HG02642 (cell line): ENCODE measurements around the gene PSMB11.
A peak's percentile ranks its signal among the peaks of the same experiment; 100 is the strongest.

Experiments used
- ATAC-seq: cut with Tn5 transposase; IDR thresholded peaks from one replicate; pipeline ENCODE4 v1.9.1; 2021; ENCODE audit warnings: mild to moderate bottlenecking; ENCODE audit not compliant: unreplicated experiment, poor library complexity

Gene PSMB11

DNA sequence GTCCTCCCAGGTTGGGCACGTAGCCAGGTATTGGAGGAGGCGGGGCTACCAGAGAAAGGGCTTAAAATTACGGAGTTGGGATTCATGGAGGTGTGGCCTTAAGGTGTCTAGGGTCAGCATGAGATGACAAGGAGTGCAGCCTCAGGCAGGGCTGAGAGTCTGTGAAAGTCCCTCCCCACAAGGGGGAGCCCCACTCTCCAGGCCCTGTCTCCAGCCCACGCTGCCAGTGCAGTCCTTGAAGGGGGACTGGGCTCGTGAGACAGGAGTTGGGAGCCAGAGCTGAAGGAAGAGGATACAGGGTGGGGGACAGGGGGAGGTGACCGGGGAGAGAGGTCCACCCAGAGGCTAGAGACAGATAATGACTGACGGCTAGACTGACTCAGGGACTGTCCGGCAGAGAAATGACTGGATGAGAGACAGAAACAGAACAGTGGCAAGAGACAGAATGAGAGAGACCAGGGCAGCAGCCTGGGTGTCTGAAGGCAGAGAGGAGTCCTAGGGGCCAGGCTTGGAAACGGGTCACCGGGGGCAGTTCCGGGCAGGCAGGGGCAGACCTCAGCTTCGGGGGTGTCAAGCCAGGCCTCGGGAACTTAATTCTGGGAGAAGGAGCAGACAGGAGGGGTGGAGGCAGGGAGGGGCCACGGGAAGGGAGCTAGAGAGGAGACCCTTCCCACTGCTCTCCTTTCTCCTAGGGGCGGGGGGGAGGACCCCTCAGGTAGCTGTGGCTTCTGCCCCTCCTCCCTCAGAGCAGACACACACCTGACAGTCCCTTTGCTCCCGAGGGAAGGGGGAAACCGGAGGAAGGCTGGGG, 14.3 kb downstream of the PSMB11 start:
- ATAC-seq = peak; percentile 63

GRCh38 chr14:23056956-23057756, 15.1 kb downstream of the PSMB11 start, which contains the start of gene CDH24:
Gene CDH24 (minus strand): TSS chr14:23057520. CDS start chr14:23055733, 1,787 bp downstream.
- ATAC-seq = peak; percentile 49

- peak; percentile 69 for ATAC-seq
Measured at GRCh38 chr14:23057757-23058653, 16.0 kb downstream of the PSMB11 start.

- ATAC-seq = no peak
Measured at GRCh38 chr14:23058654-23059504, 16.9 kb downstream of the PSMB11 start.

DNA sequence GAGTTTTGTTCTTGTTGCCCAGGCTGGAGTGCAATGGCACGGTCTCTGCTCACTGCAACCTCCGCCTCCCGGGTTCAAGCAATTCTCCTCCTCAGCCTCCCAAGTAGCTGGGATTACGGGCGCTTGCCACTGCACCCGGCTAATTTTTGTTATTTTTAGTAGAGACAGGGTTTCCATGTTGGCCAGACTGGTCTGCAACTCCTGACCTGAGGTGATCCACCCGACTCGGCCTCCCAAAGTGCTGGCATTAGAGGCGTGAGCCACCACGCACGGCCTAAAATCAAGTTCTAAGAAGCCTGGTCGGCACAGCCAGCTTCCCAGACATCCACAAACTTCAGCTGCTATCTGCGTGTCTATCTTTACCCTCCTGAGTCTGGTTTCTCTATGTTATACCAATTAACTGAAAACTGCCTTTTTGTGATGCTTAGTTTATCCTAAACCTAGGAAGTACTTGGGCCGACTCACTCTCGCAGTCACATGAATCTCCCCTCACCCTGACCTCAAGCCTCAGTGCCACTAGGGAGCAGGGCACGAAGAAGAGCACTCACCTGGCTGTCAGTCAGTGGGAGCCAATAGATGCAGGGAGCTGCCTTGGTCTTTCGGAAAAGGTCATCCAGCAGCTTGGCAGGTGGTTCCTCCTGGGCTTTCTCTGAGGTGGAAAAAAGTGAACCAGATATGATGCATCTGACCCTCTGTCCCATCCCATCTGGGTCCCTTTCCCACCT, 18.7 kb downstream of the PSMB11 start:
- no peak for ATAC-seq

GRCh38 chr14:23062002-23062401, 20.0 kb downstream of the PSMB11 start:
- ATAC-seq = no peak

DNA sequence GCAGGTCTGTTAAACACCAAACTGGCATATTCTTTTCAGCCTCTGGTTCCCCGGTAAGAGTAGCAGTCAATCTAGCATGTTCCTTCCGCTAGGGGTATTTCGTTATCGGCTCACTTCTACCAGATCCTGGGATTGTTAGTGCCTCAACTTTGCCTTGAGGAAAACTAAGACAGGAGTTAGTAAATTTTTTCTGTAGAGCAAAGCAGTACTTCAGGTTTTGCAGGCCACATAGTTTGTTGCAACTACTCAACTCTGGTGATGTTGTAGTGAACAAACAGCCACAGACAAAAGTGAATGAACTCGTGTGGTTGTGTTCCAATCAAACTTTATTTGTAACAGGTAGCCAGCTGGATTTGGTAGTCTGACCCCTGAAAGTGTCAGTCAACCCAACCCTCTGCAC, 21.6 kb downstream of the PSMB11 start:
- ATAC-seq = no peak

GRCh38 chr14:23066368-23066767, 24.4 kb downstream of the PSMB11 start:
- no peak for ATAC-seq

- no peak for ATAC-seq
Measured at GRCh38 chr14:23066855-23067744, 25.1 kb downstream of the PSMB11 start.

DNA sequence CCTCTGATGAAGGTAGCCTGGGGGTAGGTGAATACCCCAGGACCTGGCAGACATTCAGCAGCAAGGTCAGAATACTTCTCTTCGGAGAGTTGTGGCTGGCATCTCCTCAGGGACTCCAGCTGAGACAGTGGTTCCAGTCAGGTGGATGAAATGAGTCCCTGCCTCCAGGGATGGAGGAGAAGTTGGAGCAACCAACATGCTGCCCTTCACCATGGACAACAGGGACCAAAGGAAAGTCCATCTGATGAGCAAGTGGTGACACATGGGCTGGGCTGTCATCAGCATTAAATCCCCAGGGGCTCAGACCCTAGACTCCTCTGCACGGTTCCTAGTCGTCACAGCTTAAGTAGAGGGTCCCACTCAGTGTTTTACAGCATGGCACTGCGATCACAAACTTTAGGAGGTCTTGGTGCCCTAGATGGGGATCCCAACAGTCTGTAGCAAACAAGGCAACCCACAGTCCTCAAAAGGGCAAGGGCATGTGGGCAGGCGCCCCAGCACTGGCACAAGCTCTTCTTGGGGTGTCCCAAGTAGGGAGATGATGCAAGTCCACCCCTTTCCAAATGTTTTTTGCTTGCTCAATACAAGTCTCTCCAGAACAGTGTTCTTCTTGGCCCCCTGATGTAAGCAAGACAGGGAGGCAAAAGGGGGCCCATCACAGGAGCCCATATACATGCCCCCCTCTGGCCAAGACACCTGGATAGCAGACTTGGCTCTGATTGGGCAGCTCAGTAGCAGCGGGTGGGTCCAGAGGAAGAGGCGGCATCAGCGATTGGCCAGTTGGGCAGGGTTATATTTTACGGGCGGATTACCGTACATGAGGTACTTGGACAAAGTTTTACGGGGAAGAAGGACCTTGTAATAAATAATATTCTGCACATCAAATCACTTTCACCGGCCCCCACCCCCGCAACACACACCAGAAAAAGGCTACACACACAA, 26.1 kb downstream of the PSMB11 start:
- ATAC-seq = no peak

DNA sequence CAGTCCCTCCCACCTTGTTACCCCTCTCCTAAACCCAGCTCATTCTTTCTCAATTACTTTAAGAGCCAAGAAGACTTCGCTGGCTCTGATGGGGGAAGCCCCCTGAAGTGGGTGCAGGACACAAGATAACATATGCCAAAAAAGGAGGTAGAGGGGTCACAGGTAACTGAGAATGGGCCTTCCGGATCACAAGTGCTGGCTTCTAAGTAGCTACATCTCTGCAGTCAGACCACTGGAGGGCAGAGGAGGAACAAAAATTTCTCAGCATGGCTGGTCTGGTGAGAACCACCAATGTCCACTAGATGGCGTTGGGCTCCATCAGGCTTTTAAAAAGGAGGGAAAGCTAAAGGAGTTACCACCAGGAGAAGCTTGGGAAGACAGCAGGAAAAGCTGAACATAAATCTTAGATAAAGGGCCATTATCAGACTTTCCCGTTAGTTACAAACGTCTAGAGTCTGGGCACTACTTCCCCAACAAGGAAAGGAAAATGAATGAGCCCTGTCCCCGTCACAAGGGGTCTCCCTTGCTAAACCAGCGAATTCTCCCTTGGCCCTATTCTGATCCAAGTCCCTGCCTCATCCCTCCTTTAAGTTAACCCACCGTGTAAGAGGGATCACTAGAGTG, 26.9 kb downstream of the PSMB11 start:
- ATAC-seq = peak; percentile 57

DNA sequence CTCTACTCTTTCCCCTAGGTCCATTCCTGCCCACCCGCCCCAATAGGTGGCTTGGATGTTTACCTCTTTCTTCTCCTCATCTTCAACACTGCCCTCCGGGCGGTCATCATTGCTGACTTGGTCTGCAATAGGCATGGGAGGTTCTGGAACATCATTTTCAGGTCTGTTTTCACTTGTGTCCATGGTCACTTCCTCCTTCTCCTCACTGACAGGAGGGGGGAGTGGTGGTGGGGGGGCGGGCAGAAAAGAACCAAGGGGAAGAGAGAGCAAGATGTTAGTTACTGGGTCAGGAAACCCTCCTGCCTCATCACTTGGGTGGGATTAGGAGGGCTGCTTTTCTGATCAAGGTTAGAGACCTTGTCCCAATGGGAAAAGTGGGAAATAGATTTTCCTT, 27.4 kb downstream of the PSMB11 start:
- no peak for ATAC-seq

DNA sequence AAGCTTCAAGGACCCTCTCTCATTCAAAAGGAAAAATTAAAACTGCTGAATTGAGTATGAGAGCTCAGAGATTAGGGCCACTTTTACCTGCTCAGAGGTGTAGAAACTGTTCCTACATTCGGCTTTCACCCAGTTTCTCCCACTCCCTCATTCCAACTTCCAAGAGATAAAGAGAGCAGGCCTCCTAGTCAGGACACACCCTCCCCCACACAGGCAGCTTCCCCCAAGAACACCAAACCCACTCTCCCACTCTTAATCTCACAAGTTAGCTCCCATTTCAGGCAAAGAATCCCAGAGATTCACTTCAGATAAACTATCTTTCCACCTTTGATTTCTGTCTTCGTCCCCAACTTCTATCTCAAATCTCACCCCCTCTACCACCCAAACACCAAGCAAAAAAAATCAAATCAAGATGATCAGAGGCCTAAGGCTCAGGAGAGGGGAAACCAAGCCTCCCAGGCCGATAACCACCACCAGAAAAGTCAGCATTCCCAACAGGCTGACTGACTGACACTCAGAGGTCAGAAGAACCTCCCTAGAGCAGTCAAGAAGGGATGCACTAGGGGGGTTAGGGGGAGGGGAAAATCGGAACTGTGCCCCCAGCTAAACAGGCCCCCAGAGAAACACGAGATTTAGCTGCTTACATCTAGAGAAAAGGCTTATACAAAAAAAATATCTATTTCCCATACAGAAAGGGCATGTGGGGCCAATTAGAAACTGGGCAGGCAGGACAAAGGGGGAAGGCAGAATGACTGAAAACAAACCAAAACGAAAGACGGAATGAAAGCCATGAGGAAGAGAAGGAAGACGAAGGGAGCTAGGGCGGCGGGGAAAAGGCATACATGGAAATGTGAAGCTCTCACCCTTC, 28.5 kb downstream of the PSMB11 start:
- ATAC-seq = no peak

DNA sequence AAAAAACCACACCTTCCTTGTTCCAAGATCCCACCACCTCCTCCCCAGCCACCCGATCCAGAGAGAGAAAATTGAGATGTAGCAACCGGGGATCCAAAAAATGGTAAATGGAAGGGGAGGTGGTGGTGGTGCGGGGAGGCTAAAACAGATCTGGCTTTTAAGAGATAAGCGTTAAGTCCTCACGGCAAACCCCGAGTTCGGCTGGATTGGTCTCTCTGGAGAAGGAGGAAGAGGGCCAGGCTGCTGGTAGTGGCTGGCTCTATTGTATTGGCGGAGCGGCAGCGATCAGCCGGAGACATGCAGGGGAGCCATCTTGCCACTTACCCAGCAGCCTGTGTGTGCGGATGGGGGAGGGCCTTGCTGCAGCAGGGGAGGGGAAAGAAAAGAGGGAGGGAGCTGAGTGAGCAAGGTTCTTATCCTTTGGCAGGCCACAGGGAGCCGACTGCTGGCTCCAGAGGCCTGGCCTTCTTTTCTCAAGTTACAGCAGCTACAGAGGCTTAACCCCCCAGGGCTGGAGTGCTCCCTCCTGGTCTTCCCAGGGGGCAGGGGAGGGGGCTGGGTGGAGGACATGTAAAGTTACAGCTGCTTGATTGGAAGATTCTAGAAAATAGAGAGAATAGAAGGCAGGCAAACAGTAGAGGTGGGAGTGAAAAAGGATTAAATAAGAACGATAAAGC, 29.4 kb downstream of the PSMB11 start:
- ATAC-seq = peak; percentile 89
